Kidney (tissue), 14 donors: Measurements from ENCODE around the gene USP21. TPM values are rescaled to one million over a fixed set of nuclear protein-coding genes. Genes with fewer than 3 reads are reported as not detected.

ENCODE experiments used
- DNase-seq, 5 donors: peaks; one replicate each; pipeline ENCODE4 v3.0.0-alpha.2; 2013 to 2020
- FAIRE-seq: peaks from 2 replicates; lab custom pipeline; 2012; peaks lifted over from hg19 to GRCh38; lab: Jason Lieb, UNC
- H3K27ac ChIP-seq, 2 donors: one replicate each; pipeline ENCODE4 v1.7.0; 2013; ENCODE audit warnings: low read depth in 2 of 2, low read length in 2 of 2, inconsistent platforms in 1 of 2
- H3K27me3 ChIP-seq: one replicate; pipeline ENCODE4 v1.7.1; 2013; ENCODE audit warnings: low read length, inconsistent platforms; ENCODE audit not compliant: control insufficient read depth, insufficient read depth
- H3K36me3 ChIP-seq, 3 donors: one replicate each; pipeline versions ENCODE4 v1.7.0 to v1.7.1; 2013; ENCODE audit warnings: low read length in 3 of 3, control low read depth in 1 of 3, inconsistent platforms in 1 of 3; ENCODE audit not compliant: insufficient read depth in 3 of 3, control insufficient read depth in 2 of 3
- H3K4me1 ChIP-seq, 3 donors: one replicate each; pipeline versions ENCODE4 v1.7.0 to v1.7.1; 2013; ENCODE audit warnings: low read length in 3 of 3, inconsistent platforms in 1 of 3, low read depth in 1 of 3; ENCODE audit not compliant: control insufficient read depth in 2 of 3, insufficient read depth in 2 of 3
- H3K4me3 ChIP-seq, 3 donors: one replicate each; pipeline versions ENCODE4 v1.7.0 to v1.8.1; 2013; ENCODE audit warnings: low read length in 3 of 3, control low read depth in 1 of 3, inconsistent platforms in 1 of 3
- H3K9ac ChIP-seq, 3 donors: one replicate each; pipeline versions ENCODE4 v1.7.0 to v1.7.1; 2013; ENCODE audit warnings: low read length in 3 of 3, control low read depth in 1 of 3, inconsistent platforms in 1 of 3
- H3K9me3 ChIP-seq, 3 donors: one replicate each; pipeline versions ENCODE4 v1.7.0 to v1.7.1; 2013; ENCODE audit warnings: low read length in 3 of 3, control low read depth in 1 of 3, inconsistent platforms in 1 of 3; ENCODE audit not compliant: control insufficient read depth in 2 of 3, insufficient read depth in 1 of 3
- CTCF ChIP-seq: IDR thresholded peaks from 3 replicates; pipeline ENCODE4 v1.5.1; 2012; ENCODE audit warnings: mild to moderate bottlenecking, moderate library complexity, borderline replicate concordance; ENCODE audit not compliant: insufficient read depth; ENCODE audit errors: extremely low read depth
- intact Hi-C: fragments of 100-400 bp; cut with DNase I; formaldehyde crosslinking; loops from one replicate; pipeline ENCODE4 v1.11.1; 2022
- polyA plus RNA-seq: library from polyadenylated mRNA; stranded (reverse); fragments of 350-450 nt; fragmentation: Illumina TruSeq; extraction: RNeasy Lipid Tissue Mini Kit (QIAGEN cat#74804); gene quantifications from one replicate; pipeline ENCODE4 v1.2.3, GENCODE V29; 2014; ENCODE audit warnings: low read depth, low replicate concordance; ENCODE audit not compliant: insufficient read depth
- total RNA-seq: library from RNA; stranded (reverse); fragmentation: NEBNext Ultra II Directional; extraction: Animal tissue kit (Norgen Biotek cat#: 25700); gene quantifications from one replicate; pipeline ENCODE4 v1.2.1, GENCODE V29; 2021
- donor health status: control.
- donor health status: control.
- donor health status: control.
- donor health status: control.
- donor health status: control.
- donor health status: DM: yes; HTN: yes; CAD: no.
- donor health status: Normal renal cell carcinoma (clear cell type).

The USP21 gene
- total and polyA plus RNA-seq, 2 donors from 2014 or later: 26.3 to 27.7 TPM

DNA sequence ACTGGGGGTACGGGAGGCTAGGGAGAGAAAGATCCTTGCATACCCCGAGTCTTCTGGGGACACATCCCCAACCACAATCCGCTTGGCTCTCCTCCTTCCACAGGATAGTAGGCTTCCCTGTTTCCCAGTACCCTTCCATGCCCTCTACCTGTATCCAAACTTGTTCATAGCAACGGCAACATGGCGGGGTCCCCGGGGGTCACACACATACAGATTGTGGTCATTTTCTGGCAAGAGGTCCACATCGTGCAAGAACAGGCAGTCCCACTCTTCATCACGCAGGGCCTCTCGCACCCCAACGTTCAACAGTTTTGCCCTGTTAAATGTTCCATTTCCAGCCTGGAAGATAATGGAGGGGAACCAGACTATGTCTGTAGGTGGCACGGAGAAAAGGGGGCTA lies 14.4 kb downstream of the USP21 start:
- H3K27ac ChIP-seq: peak overlapping the region in 1 of 2 donors; percentile 74
- H3K4me3 ChIP-seq: no peak overlapping the region
- intact Hi-C loops: no loop called here
- no peak overlapping the region for H3K9ac ChIP-seq
- no peak for TF ChIP-seq CTCF
- FAIRE-seq: no peak
- peak in 1 of 5 donors; percentile 38 for DNase-seq
- peaks cover 11 to 62% (median 20%) of the 10 kb centered on the region in 3 donors for H3K36me3 ChIP-seq
- H3K9me3 ChIP-seq: no peaks in the 10 kb centered on the region
- H3K27me3 ChIP-seq: no peaks in the 10 kb centered on the region
- H3K4me1 ChIP-seq: peaks cover 0 to 21% (median 12%) of the 10 kb centered on the region in 3 donors

DNA sequence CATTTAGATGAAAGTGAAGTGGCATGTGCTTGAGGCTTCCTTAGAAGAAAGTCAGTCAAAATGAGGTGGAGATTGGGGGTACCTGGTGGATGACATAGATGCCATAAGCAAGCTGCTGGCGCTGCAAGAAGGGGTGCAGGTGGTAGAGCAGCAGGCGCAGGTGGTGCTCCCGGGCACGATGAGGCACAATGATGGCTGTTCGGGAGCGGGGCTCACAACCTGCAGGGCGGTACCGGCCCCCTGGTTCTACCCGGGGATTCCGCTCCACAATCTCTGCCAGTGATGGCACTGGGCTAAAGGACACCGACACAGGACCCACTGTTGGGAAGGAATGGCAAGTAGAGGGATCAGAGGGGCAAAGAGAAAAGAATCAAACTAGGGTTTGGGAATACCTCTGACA lies 15.6 kb downstream of the USP21 start:
- DNase-seq: peak in 1 of 5 donors; percentile 64
- Histone ChIP-seq H3K9me3 (no peaks in the 10 kb centered on the region), H3K27me3 (no peaks in the 10 kb centered on the region), H3K9ac (no peak overlapping the region), H3K4me3 (no peak overlapping the region), H3K36me3 (peaks cover 11 to 52% (median 20%) of the 10 kb centered on the region in 3 donors), H3K27ac (no peak overlapping the region), H3K4me1 (peaks cover 0 to 21% (median 12%) of the 10 kb centered on the region in 3 donors)
- no peak for TF ChIP-seq CTCF
- FAIRE-seq: no peak
- intact Hi-C loops: no loop called here

DNA sequence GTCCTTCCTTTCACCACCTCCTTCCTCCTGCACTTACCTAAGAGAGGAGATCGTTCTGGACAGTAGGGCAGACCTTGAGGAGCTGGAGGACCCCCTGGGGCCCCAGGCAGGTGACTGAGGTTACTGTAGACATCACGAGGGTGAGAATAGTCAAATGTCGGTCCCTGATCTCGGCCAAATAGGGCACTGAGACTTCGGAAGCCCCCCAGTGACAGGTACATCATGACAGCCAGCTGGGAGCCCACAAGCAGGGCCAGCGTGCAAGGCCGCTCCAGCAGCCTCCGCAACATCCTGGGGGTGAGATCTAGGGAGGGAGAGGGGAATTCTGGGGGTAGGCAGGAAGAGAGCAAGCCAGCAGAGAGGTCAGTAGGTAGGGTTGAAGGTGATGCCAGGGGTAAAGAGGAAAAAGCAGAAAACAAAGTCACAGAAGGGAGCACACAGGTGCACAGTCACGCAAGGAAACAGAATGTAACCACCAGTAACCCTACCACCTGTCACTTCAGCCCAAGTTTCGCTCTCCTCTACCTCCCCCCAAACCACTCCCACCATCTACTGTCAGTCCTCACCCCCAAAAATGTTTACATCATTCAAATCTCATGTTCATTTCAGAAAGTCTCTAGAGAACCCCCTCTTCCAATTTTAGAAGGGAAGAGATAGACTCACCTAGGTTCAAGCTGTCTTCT lies 16.6 kb downstream of the USP21 start:
- Histone ChIP-seq H3K9ac (peak overlapping the region in 2 of 3 donors; percentile 97 to 98), H3K27ac (peak overlapping the region in 1 of 2 donors; percentile 40)

More for the DNA sequence above, 16.6 kb downstream of the USP21 start:
- no peaks in the 10 kb centered on the region for H3K9me3 ChIP-seq
- H3K27me3 ChIP-seq: no peaks in the 10 kb centered on the region
- intact Hi-C loops: no loop called here
- H3K36me3 ChIP-seq: peaks cover 9 to 46% (median 15%) of the 10 kb centered on the region in 3 donors
- FAIRE-seq: no peak
- H3K4me3 ChIP-seq: peak overlapping the region; percentile 1 to 98 (median 97)
- peaks cover 0 to 21% (median 12%) of the 10 kb centered on the region in 3 donors for H3K4me1 ChIP-seq
- DNase-seq: peak in 1 of 5 donors; percentile 62
- no peak for TF ChIP-seq CTCF
